PC-3 (cell line): Measurements from ENCODE around the gene TMEM17.

Experiments
- EZH2 ChIP-seq: fragments of 300-600 bp; sonication (generic); IDR thresholded peaks from one replicate; pipeline ENCODE4 v1.6.1; 2017; ENCODE audit warnings: antibody characterized with exemption, mild to moderate bottlenecking, low read length; ENCODE audit not compliant: unreplicated experiment
- TF ChIP-seq, protein P1 (sequence below): fragments of 300-600 bp; sonication (generic); conservative IDR thresholded peaks from 2 replicates; pipeline ENCODE4 v1.5.1; 2017; ENCODE audit warnings: antibody characterized with exemption, low read depth, mild to moderate bottlenecking, low read length

- TF ChIP-seq, protein P1, sequence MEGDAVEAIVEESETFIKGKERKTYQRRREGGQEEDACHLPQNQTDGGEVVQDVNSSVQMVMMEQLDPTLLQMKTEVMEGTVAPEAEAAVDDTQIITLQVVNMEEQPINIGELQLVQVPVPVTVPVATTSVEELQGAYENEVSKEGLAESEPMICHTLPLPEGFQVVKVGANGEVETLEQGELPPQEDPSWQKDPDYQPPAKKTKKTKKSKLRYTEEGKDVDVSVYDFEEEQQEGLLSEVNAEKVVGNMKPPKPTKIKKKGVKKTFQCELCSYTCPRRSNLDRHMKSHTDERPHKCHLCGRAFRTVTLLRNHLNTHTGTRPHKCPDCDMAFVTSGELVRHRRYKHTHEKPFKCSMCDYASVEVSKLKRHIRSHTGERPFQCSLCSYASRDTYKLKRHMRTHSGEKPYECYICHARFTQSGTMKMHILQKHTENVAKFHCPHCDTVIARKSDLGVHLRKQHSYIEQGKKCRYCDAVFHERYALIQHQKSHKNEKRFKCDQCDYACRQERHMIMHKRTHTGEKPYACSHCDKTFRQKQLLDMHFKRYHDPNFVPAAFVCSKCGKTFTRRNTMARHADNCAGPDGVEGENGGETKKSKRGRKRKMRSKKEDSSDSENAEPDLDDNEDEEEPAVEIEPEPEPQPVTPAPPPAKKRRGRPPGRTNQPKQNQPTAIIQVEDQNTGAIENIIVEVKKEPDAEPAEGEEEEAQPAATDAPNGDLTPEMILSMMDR = no peak
- TF ChIP-seq EZH2 = no peak
These were observed 25.6 kb upstream of the TMEM17 start for GRCh38 chr2:62531594-62531993.
